Neural cell (in vitro differentiated cells): ENCODE data around the gene SLC13A1. TPM values are rescaled to one million over a fixed set of nuclear protein-coding genes. Genes with fewer than 3 reads are reported as not detected.

Experiments used
- H2AFZ ChIP-seq: fragments of 200-600, 300-800 bp; sonication (generic), shearing (Covaris generic); 2 replicates; pipeline ENCODE4 v1.6.0; 2014; ENCODE audit warnings: low read depth, mild to moderate bottlenecking, antibody characterized with exemption, low read length, moderate library complexity
- H3F3A ChIP-seq: fragments of 200-600 bp; shearing (Covaris generic); 2 replicates; pipeline ENCODE4 v1.6.1; 2016; ENCODE audit warnings: mild to moderate bottlenecking, moderate library complexity, mixed read lengths, antibody characterized with exemption, low read length; ENCODE audit not compliant: insufficient read depth, poor library complexity, severe bottlenecking
- H3K27ac ChIP-seq: fragments of 200-600, 300-800 bp; sonication (generic), shearing (Covaris generic); 2 replicates; pipeline ENCODE4 v1.5.1; 2014; ENCODE audit warnings: mild to moderate bottlenecking, low read length, moderate library complexity
- H3K27me3 ChIP-seq: fragments of 300-800, 200-600 bp; sonication (generic), shearing (Covaris generic); 2 replicates; pipeline ENCODE4 v1.6.0; 2014; ENCODE audit warnings: mild to moderate bottlenecking, low read depth, low read length, moderate library complexity; ENCODE audit not compliant: insufficient read depth
- H3K36me3 ChIP-seq: fragments of 300-800, 200-600 bp; sonication (generic), shearing (Covaris generic); 2 replicates; pipeline ENCODE4 v1.5.1; 2014; ENCODE audit warnings: mild to moderate bottlenecking, antibody characterized with exemption, low read length, moderate library complexity; ENCODE audit not compliant: insufficient read depth
- H3K4me2 ChIP-seq: fragments of 300-800, 200-600 bp; sonication (generic), shearing (Covaris generic); 2 replicates; pipeline ENCODE4 v1.6.0; 2014; ENCODE audit warnings: mild to moderate bottlenecking, low read length
- H3K4me3 ChIP-seq: fragments of 300-800, 200-600 bp; sonication (generic), shearing (Covaris generic); 2 replicates; pipeline ENCODE4 v1.5.1; 2014; ENCODE audit warnings: mild to moderate bottlenecking, low read length, moderate library complexity
- H3K79me2 ChIP-seq: fragments of 200-600 bp; shearing (Covaris generic); replicated peaks from 2 replicates; pipeline ENCODE4 v1.6.0; 2014; ENCODE audit warnings: mild to moderate bottlenecking, low read length, moderate library complexity; ENCODE audit not compliant: insufficient read depth
- H3K9ac ChIP-seq: fragments of 300-800, 200-600 bp; sonication (generic), shearing (Covaris generic); 2 replicates; pipeline ENCODE4 v1.6.1; 2016; ENCODE audit warnings: mild to moderate bottlenecking, low read length, mixed read lengths
- H3K9me2 ChIP-seq: fragments of 200-600 bp; shearing (Covaris generic); 2 replicates; pipeline ENCODE4 v1.6.1; 2016; ENCODE audit warnings: mild to moderate bottlenecking, low read length, mixed read lengths; ENCODE audit not compliant: insufficient read depth
- H3K9me3 ChIP-seq: fragments of 200-600, 300-800 bp; sonication (generic), shearing (Covaris generic); 2 replicates; pipeline ENCODE4 v1.6.1; 2016; ENCODE audit warnings: mild to moderate bottlenecking, mixed run types, low read length, moderate library complexity, mixed read lengths
- H4K20me1 ChIP-seq: fragments of 200-600 bp; shearing (Covaris generic); 2 replicates; pipeline ENCODE4 v1.6.1; 2016; ENCODE audit warnings: mild to moderate bottlenecking, mixed run types; ENCODE audit not compliant: insufficient read depth
- CTCF ChIP-seq: fragments of 450-650 bp; IDR thresholded peaks from 2 replicates; pipeline ENCODE4 v1.5.1; 2014; ENCODE audit warnings: antibody characterized with exemption, mild to moderate bottlenecking, moderate library complexity; ENCODE audit not compliant: poor library complexity, severe bottlenecking
- EP300 ChIP-seq: fragments of 450-650 bp; conservative IDR thresholded peaks from 2 replicates; pipeline ENCODE4 v1.6.1; 2014; ENCODE audit warnings: antibody characterized with exemption, mild to moderate bottlenecking, moderate library complexity; ENCODE audit not compliant: poor library complexity, severe bottlenecking
- EZH2 ChIP-seq: fragments of 200-600, 300-800 bp; shearing (Covaris generic), sonication (generic); IDR thresholded peaks from 2 replicates; pipeline ENCODE4 v1.6.1; 2014; ENCODE audit warnings: antibody characterized with exemption, low read length, borderline replicate concordance, mild to moderate bottlenecking; ENCODE audit not compliant: insufficient read depth, poor library complexity, severe bottlenecking
- MXI1 ChIP-seq: fragments of 450-650 bp; conservative IDR thresholded peaks from 2 replicates; pipeline ENCODE4 v1.6.1; 2014; ENCODE audit warnings: antibody characterized with exemption, mild to moderate bottlenecking; ENCODE audit not compliant: poor library complexity, severe bottlenecking
- POLR2AphosphoS5 ChIP-seq: IDR thresholded peaks from 2 replicates; pipeline ENCODE4 v1.6.1; 2012
- RAD21 ChIP-seq: fragments of 450-650 bp; conservative IDR thresholded peaks from 2 replicates; pipeline ENCODE4 v1.6.1; 2014; ENCODE audit warnings: antibody characterized with exemption, mild to moderate bottlenecking, moderate library complexity
- SMC3 ChIP-seq: fragments of 450-650 bp; conservative IDR thresholded peaks from 2 replicates; pipeline ENCODE4 v1.6.1; 2014; ENCODE audit warnings: antibody characterized with exemption, mild to moderate bottlenecking, moderate library complexity; ENCODE audit not compliant: poor library complexity
- TAF1 ChIP-seq: IDR thresholded peaks from 2 replicates; pipeline ENCODE4 v1.6.1; 2012; ENCODE audit warnings: low read depth
- polyA plus RNA-seq: library from polyadenylated mRNA; depleted of rRNA; stranded (reverse); fragments of >200 nt; gene quantifications from 2 replicates; pipeline ENCODE4 v1.2.3, GENCODE V29; 2014
- TF ChIP-seq, protein P1 (sequence below): IDR thresholded peaks from 2 replicates; pipeline ENCODE4 v1.6.1; 2012; ENCODE audit warnings: borderline replicate concordance

The SLC13A1 gene
- polyA plus RNA-seq, 1 donor from 2014 or later = not detected

- Histone ChIP-seq H2AFZ (no peak overlapping the region), H3K9ac (no peak overlapping the region), H3K9me3 (no peaks in the 10 kb centered on the region), H3K4me2 (no peak overlapping the region), H3K4me3 (no peak overlapping the region), H3K36me3 (no peaks in the 10 kb centered on the region), H3K79me2 (no peaks in the 10 kb centered on the region), H3K27ac (no peak overlapping the region), H3F3A (no peaks in the 10 kb centered on the region), H3K27me3 (no peaks in the 10 kb centered on the region), H4K20me1 (no peaks in the 10 kb centered on the region), H3K9me2 (no peaks in the 10 kb centered on the region)
- no peak for TF ChIP-seq RAD21
- TF ChIP-seq MXI1 = no peak
- TF ChIP-seq EZH2 = no peak
- no peak for TF ChIP-seq TAF1
- TF ChIP-seq, protein P1, sequence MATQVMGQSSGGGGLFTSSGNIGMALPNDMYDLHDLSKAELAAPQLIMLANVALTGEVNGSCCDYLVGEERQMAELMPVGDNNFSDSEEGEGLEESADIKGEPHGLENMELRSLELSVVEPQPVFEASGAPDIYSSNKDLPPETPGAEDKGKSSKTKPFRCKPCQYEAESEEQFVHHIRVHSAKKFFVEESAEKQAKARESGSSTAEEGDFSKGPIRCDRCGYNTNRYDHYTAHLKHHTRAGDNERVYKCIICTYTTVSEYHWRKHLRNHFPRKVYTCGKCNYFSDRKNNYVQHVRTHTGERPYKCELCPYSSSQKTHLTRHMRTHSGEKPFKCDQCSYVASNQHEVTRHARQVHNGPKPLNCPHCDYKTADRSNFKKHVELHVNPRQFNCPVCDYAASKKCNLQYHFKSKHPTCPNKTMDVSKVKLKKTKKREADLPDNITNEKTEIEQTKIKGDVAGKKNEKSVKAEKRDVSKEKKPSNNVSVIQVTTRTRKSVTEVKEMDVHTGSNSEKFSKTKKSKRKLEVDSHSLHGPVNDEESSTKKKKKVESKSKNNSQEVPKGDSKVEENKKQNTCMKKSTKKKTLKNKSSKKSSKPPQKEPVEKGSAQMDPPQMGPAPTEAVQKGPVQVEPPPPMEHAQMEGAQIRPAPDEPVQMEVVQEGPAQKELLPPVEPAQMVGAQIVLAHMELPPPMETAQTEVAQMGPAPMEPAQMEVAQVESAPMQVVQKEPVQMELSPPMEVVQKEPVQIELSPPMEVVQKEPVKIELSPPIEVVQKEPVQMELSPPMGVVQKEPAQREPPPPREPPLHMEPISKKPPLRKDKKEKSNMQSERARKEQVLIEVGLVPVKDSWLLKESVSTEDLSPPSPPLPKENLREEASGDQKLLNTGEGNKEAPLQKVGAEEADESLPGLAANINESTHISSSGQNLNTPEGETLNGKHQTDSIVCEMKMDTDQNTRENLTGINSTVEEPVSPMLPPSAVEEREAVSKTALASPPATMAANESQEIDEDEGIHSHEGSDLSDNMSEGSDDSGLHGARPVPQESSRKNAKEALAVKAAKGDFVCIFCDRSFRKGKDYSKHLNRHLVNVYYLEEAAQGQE = no peak
- no peak for TF ChIP-seq SMC3
- no peak for TF ChIP-seq EP300
- no peak for TF ChIP-seq POLR2AphosphoS5
- no peak for TF ChIP-seq CTCF
These were observed 79.5 kb downstream of the SLC13A1 start for GRCh38 chr7:123120286-123120685.

DNA sequence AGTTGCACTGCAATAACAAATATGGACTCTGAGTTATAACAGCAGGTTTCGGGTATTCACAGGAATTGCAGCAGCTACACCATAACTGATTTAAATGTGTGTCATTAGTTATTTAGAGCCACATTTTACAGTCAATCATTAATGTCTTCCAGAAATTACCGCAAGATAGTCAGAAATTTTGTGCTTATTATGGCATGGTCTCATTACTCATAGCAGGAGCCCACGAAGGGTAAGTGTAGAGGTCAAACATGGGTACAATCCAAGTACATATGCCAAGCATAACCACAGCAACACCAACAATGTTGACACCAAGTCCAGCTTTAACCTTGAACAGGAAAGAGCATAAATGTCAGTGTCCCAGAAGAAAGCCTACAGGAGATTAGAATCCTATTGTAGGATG lies 84.4 kb downstream of the SLC13A1 start:
- H2AFZ ChIP-seq = no peak overlapping the region
- H3K9ac ChIP-seq = no peak overlapping the region
- H3K36me3 ChIP-seq = no peaks in the 10 kb centered on the region
- H3K79me2 ChIP-seq = no peaks in the 10 kb centered on the region
- no peak overlapping the region for H3K4me3 ChIP-seq
- no peaks in the 10 kb centered on the region for H3K27me3 ChIP-seq
- H4K20me1 ChIP-seq = no peaks in the 10 kb centered on the region
- H3K27ac ChIP-seq = no peak overlapping the region
- no peaks in the 10 kb centered on the region for H3F3A ChIP-seq
- no peak overlapping the region for H3K4me2 ChIP-seq
- H3K9me3 ChIP-seq = no peaks in the 10 kb centered on the region
- H3K9me2 ChIP-seq = no peaks in the 10 kb centered on the region
- no peak for TF ChIP-seq TAF1
- no peak for TF ChIP-seq MXI1
- no peak for TF ChIP-seq EP300
- TF ChIP-seq, protein P1 = no peak
- no peak for TF ChIP-seq POLR2AphosphoS5
